Thyroid gland (tissue), 4 donors: Measurements from ENCODE around the gene RHBDD2.

Experiments used
- CTCF ChIP-seq, 6 experiments: fragments of 200-600 bp in 3 of 6; fragments of 450-650 bp in 3 of 6; sonication (generic) in 3 of 6; IDR thresholded peaks; one replicate each; pipeline ENCODE4 v1.5.1; 2016 to 2019; ENCODE audit warnings: antibody characterized with exemption in 6 of 6, mild to moderate bottlenecking in 2 of 6, inconsistent platforms in 1 of 6, moderate library complexity in 1 of 6
- POLR2A ChIP-seq, 2 donors: fragments of 450-650 bp; IDR thresholded peaks; one replicate each; pipeline ENCODE4 v1.6.1; 2017; ENCODE audit warnings: antibody characterized with exemption in 2 of 2, mild to moderate bottlenecking in 2 of 2, moderate library complexity in 1 of 2

DNA sequence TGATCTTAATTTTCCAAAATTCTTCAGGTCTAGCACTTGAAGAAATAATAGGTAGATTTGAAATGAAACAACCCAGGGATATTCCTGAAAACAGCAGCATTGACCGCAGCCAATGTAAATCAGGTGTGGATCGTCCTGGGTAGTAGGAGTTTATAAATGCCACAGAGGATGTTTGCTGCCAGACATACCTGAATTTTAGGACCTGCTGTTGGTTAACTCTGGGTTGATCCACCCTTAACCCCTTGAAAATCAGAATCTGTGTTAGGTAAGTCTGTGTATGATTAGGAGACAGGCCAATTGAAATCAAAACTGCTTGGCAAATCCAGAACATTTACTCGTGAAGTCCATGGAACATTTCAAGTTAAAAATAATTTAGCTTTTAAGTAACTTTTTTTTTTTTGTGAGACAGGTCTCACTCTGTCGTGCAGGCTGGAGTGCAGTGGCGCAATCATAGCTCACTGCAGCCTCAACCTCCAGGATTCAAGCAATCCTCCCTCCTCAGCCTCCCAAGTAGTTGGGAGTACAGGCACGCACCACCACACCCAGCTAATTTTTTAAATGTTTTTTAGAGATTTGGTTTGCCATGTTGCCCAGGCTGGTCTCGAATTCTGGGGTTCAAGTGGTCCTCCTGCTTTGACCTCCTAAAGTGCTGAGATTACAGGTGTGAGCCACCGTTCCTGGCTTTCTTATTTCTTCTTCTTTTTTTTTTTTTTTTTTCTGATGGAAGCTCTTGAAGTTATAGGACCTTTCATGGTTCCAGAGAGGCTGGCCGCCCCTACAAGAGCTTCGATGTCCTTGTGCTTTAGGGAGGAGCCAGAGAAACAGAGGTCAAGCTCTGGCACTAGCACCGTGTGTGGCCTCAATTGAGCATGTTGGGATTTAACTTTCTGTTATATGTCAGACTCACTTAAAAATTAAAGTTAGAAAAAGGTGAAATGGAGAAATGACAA is 38.1 kb downstream of the RHBDD2 start:
- TF ChIP-seq CTCF (IDR thresholded peaks at IDR 0.05): no peak
- TF ChIP-seq POLR2A (IDR thresholded peaks at IDR 0.05): no peak
